DND-41 (cell line): ENCODE results near the gene ACSL1.

Experiments
- ATAC-seq: fragments of 200-7000 bp; cut with Tn5 transposase; 3 replicates; pipeline ENCODE4 v1.9.1; 2021; ENCODE audit warnings: low read depth; ENCODE audit not compliant: insufficient read depth
- DNase-seq: peaks from one replicate; pipeline ENCODE4 v3.0.0-alpha.2; 2020
- H2AFZ ChIP-seq: 2 replicates; pipeline ENCODE4 v1.6.0; 2012; ENCODE audit warnings: low read depth, low read length
- H3K27ac ChIP-seq: 2 replicates; pipeline ENCODE4 v1.5.1; 2012; ENCODE audit warnings: low read length, inconsistent platforms
- H3K27me3 ChIP-seq: fragments of 200-600 bp; sonication (generic); 2 replicates; pipeline ENCODE4 v1.6.0; 2012; ENCODE audit warnings: low read length, mild to moderate bottlenecking, inconsistent platforms; ENCODE audit not compliant: insufficient read depth, poor library complexity
- H3K36me3 ChIP-seq: 2 replicates; pipeline ENCODE4 v1.5.1; 2012; ENCODE audit warnings: low read length, inconsistent platforms; ENCODE audit not compliant: insufficient read depth
- H3K4me1 ChIP-seq: 2 replicates; pipeline ENCODE4 v1.5.1; 2012; ENCODE audit warnings: mild to moderate bottlenecking, low read length; ENCODE audit not compliant: insufficient read depth
- H3K4me2 ChIP-seq: 2 replicates; pipeline ENCODE4 v1.6.0; 2012; ENCODE audit warnings: mild to moderate bottlenecking, moderate library complexity, low read length, inconsistent platforms; ENCODE audit not compliant: insufficient read depth
- H3K4me3 ChIP-seq, 2 experiments: fragments of 200-600 bp in 1 of 2; shearing (Covaris generic) in 1 of 2; 2 replicates each; pipeline ENCODE4 v1.5.1; 2012 to 2016; ENCODE audit warnings: inconsistent platforms in 2 of 2, low read length in 2 of 2, mild to moderate bottlenecking in 2 of 2, low read depth in 1 of 2, moderate library complexity in 1 of 2
- H3K79me2 ChIP-seq: 2 replicates; pipeline ENCODE4 v1.6.0; 2012; ENCODE audit warnings: low read length, inconsistent platforms; ENCODE audit not compliant: insufficient read depth
- H3K9ac ChIP-seq: 2 replicates; pipeline ENCODE4 v1.6.0; 2012; ENCODE audit warnings: low read depth, mild to moderate bottlenecking, inconsistent platforms, low read length, moderate library complexity
- H3K9me3 ChIP-seq: 2 replicates; pipeline ENCODE4 v1.5.1; 2012; ENCODE audit warnings: low read length, moderate library complexity, mild to moderate bottlenecking, inconsistent platforms; ENCODE audit not compliant: insufficient read depth, severe bottlenecking
- H4K20me1 ChIP-seq: 2 replicates; pipeline ENCODE4 v1.6.0; 2012; ENCODE audit warnings: low read length; ENCODE audit not compliant: insufficient read depth
- CTCF ChIP-seq: IDR thresholded peaks from 2 replicates; pipeline ENCODE4 v1.5.1; 2012; ENCODE audit warnings: borderline replicate concordance, low read length, moderate library complexity, mild to moderate bottlenecking; ENCODE audit not compliant: poor library complexity, severe bottlenecking; ENCODE audit errors: extremely low read depth
- EZH2 ChIP-seq: IDR thresholded peaks from 3 replicates; pipeline ENCODE4 v1.6.1; 2012; ENCODE audit warnings: borderline replicate concordance, low read depth, mild to moderate bottlenecking, moderate library complexity, low read length, inconsistent platforms; ENCODE audit not compliant: severe bottlenecking

Gene ACSL1

GRCh38 chr4:184764601-184765000 is 61.2 kb downstream of the ACSL1 start:
- DNase-seq (no peak), ATAC-seq (no peak)
- H3K79me2 ChIP-seq = no peaks in the 10 kb centered on the region
- H4K20me1 ChIP-seq = no peaks in the 10 kb centered on the region
- no peak overlapping the region for H3K9ac ChIP-seq
- H3K36me3 ChIP-seq = no peaks in the 10 kb centered on the region
- no peak overlapping the region for H3K4me2 ChIP-seq
- H3K4me1 ChIP-seq = peaks cover 10% of the 10 kb centered on the region
- H3K9me3 ChIP-seq = no peaks in the 10 kb centered on the region
- TF ChIP-seq CTCF (no peak), EZH2 (no peak)
- no peaks in the 10 kb centered on the region for H3K27me3 ChIP-seq
- H3K27ac ChIP-seq = no peak overlapping the region
- no peak overlapping the region for H3K4me3 ChIP-seq
- H2AFZ ChIP-seq = no peak overlapping the region

GRCh38 chr4:184763150-184763780 is 62.5 kb downstream of the ACSL1 start:
- TF ChIP-seq CTCF (no peak), EZH2 (no peak)
- H3K27me3 ChIP-seq = no peaks in the 10 kb centered on the region
- peaks cover 10% of the 10 kb centered on the region for H3K4me1 ChIP-seq
- H2AFZ ChIP-seq = peak overlapping the region; percentile 32; the same call in 1 of the 2 replicates
- H3K4me3 ChIP-seq = no peak overlapping the region
- no peak overlapping the region for H3K4me2 ChIP-seq
- no peaks in the 10 kb centered on the region for H3K36me3 ChIP-seq
- no peak for DNase-seq
- H3K9ac ChIP-seq = no peak overlapping the region
- no peak overlapping the region for H3K27ac ChIP-seq
- no peaks in the 10 kb centered on the region for H3K79me2 ChIP-seq
- no peaks in the 10 kb centered on the region for H4K20me1 ChIP-seq
- ATAC-seq = no peak
- no peaks in the 10 kb centered on the region for H3K9me3 ChIP-seq

GRCh38 chr4:184762100-184762499 is 63.7 kb downstream of the ACSL1 start:
- Histone ChIP-seq H3K9ac (no peak overlapping the region; the same call in 1 of the 2 replicates), H2AFZ (peak overlapping the region; percentile 70), H3K27ac (peak overlapping the region; percentile 62), H3K9me3 (no peaks in the 10 kb centered on the region), H3K36me3 (no peaks in the 10 kb centered on the region), H3K79me2 (no peaks in the 10 kb centered on the region), H3K4me3 (no peak overlapping the region), H3K4me1 (peaks cover 10% of the 10 kb centered on the region), H4K20me1 (no peaks in the 10 kb centered on the region), H3K27me3 (no peaks in the 10 kb centered on the region), H3K4me2 (peak overlapping the region; percentile 35)
- ATAC-seq (peak; percentile 99), DNase-seq (peak; percentile 62)
- TF ChIP-seq EZH2 (no peak), CTCF (peak; percentile 42)

- Histone ChIP-seq H3K4me1 (peaks cover 10% of the 10 kb centered on the region), H4K20me1 (no peaks in the 10 kb centered on the region), H3K79me2 (no peaks in the 10 kb centered on the region), H3K27me3 (no peaks in the 10 kb centered on the region), H3K27ac (no peak overlapping the region), H2AFZ (no peak overlapping the region; the same call in 1 of the 2 replicates), H3K4me3 (no peak overlapping the region), H3K36me3 (no peaks in the 10 kb centered on the region), H3K4me2 (no peak overlapping the region), H3K9me3 (no peaks in the 10 kb centered on the region), H3K9ac (no peak overlapping the region)
- ATAC-seq (no peak), DNase-seq (no peak)
- no peak for TF ChIP-seq CTCF
- no peak for TF ChIP-seq EZH2
Observed at GRCh38 chr4:184760681-184761080, 65.1 kb downstream of the ACSL1 start.
